ENCODE results near the gene UBR3. TPM values are rescaled to one million over a fixed set of nuclear protein-coding genes. Genes with fewer than 3 reads are reported as not detected.

The UBR3 gene, protein sequence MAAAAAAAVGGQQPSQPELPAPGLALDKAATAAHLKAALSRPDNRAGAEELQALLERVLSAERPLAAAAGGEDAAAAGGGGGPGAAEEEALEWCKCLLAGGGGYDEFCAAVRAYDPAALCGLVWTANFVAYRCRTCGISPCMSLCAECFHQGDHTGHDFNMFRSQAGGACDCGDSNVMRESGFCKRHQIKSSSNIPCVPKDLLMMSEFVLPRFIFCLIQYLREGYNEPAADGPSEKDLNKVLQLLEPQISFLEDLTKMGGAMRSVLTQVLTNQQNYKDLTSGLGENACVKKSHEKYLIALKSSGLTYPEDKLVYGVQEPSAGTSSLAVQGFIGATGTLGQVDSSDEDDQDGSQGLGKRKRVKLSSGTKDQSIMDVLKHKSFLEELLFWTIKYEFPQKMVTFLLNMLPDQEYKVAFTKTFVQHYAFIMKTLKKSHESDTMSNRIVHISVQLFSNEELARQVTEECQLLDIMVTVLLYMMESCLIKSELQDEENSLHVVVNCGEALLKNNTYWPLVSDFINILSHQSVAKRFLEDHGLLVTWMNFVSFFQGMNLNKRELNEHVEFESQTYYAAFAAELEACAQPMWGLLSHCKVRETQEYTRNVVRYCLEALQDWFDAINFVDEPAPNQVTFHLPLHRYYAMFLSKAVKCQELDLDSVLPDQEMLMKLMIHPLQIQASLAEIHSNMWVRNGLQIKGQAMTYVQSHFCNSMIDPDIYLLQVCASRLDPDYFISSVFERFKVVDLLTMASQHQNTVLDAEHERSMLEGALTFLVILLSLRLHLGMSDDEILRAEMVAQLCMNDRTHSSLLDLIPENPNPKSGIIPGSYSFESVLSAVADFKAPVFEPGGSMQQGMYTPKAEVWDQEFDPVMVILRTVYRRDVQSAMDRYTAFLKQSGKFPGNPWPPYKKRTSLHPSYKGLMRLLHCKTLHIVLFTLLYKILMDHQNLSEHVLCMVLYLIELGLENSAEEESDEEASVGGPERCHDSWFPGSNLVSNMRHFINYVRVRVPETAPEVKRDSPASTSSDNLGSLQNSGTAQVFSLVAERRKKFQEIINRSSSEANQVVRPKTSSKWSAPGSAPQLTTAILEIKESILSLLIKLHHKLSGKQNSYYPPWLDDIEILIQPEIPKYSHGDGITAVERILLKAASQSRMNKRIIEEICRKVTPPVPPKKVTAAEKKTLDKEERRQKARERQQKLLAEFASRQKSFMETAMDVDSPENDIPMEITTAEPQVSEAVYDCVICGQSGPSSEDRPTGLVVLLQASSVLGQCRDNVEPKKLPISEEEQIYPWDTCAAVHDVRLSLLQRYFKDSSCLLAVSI (N-terminal part only)
- total RNA-seq = 10 to 100 TPM; 40.8 to 54.5 (median 41.0) TPM
- total RNA-seq (2013) = 80.6 TPM

DNA sequence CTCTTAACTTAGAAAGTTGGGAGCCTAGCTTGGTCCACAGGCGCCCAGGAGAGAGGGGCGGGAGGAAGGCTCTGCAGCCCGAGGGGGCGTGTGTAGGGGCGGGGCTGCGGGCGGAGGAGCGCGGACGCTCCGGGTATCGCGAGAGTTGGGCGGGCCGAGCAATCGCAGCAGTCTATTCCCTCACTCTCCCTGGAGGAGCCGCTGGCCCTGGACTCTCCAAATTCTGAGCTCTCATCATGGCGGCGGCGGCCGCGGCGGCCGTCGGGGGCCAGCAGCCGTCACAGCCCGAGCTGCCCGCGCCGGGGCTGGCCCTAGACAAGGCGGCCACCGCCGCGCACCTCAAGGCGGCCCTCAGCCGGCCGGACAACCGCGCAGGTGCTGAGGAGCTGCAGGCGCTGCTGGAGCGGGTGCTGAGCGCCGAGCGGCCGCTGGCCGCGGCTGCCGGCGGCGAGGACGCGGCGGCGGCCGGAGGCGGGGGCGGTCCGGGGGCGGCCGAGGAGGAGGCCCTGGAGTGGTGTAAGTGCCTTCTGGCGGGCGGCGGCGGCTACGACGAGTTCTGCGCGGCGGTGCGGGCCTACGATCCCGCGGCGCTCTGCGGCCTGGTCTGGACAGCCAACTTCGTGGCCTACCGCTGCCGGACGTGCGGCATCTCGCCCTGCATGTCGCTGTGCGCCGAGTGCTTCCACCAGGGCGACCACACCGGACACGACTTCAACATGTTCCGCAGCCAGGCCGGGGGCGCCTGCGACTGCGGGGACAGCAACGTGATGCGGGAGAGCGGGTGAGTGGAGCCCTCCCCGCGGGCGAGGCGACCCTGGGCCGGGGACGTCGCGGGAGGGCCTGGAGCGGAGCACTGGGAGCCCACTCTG, at the start of gene UBR3:
Gene UBR3 (plus strand): TSS at position 183 of the 869 bp plus-strand sequence. CDS start 54 bp downstream, at position 237.
- Mint-ChIP-seq H3K36me3 (no peaks in the 10 kb centered on the region), H3K9me3 (no peaks in the 10 kb centered on the region), H3K4me3 (peak within 1 kb of the TSS; percentile 96), H3K27ac (peak within 1 kb of the TSS; percentile 84 to 97), H3K4me1 (peaks cover 53 to 62% of the 10 kb centered on the region in 2 donors), H3K27me3 (ENCODE audit: low read depth in 2 of 2) (no peaks in the 10 kb centered on the region)
- Histone ChIP-seq H3K36me3 (ENCODE audit: control insufficient read depth, insufficient read depth, low read length) (peaks cover 5% of the 10 kb centered on the region), H3K9me3 (ENCODE audit: control insufficient read depth, insufficient read depth, low read length) (no peaks in the 10 kb centered on the region), H3K4me1 (ENCODE audit: control insufficient read depth, insufficient read depth, low read length) (peaks cover 28% of the 10 kb centered on the region), H3K27ac (ENCODE audit: low read length) (peak within 1 kb of the TSS; percentile 52), H3K27me3 (ENCODE audit: control insufficient read depth, insufficient read depth, low read length) (no peaks in the 10 kb centered on the region), H3K4me3 (ENCODE audit: low read length) (peak within 1 kb of the TSS; percentile 59)
- WGBS (ENCODE audit: insufficient coverage) = under 1% methylated on average over 104 of the region's 104 CpGs
- TF ChIP-seq, protein P1, sequence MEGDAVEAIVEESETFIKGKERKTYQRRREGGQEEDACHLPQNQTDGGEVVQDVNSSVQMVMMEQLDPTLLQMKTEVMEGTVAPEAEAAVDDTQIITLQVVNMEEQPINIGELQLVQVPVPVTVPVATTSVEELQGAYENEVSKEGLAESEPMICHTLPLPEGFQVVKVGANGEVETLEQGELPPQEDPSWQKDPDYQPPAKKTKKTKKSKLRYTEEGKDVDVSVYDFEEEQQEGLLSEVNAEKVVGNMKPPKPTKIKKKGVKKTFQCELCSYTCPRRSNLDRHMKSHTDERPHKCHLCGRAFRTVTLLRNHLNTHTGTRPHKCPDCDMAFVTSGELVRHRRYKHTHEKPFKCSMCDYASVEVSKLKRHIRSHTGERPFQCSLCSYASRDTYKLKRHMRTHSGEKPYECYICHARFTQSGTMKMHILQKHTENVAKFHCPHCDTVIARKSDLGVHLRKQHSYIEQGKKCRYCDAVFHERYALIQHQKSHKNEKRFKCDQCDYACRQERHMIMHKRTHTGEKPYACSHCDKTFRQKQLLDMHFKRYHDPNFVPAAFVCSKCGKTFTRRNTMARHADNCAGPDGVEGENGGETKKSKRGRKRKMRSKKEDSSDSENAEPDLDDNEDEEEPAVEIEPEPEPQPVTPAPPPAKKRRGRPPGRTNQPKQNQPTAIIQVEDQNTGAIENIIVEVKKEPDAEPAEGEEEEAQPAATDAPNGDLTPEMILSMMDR (IDR thresholded peaks at IDR 0.05) = no peak
- DNase-seq (peak; percentile 92 to 95), ATAC-seq (peak; percentile 82 to 92 (median 86))
- intact Hi-C loops (cut with micrococcal nuclease) = loop anchor here (10.0 kb wide), 2 partner anchors 133 to 243 kb away; partner anchors contain the start of genes CFAP210, PHOSPHO2 and PPIG

DNA sequence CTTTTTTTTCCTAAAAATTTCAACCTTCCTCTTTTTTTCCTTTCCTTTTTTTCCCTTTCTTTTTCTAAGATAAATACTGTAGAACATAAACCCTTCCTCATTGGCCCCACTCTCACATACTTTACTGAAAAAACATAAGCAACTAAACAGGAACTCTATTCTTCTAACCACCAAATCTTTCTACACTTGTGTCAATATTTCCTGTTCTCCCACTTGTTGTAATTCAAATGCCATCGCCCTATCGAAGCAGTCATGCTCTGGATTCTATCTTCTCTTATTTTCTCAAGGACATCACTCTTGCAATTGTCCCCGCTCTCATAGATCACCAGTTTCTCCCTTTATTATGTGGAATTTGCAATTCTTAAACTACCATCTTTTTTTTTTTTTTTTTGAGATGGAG, 48.8 kb upstream of the UBR3 start:
- DNase-seq = no peak
- ATAC-seq = no peak
- no peaks in the 10 kb centered on the region for H3K9me3 ChIP-seq (ENCODE audit: control insufficient read depth, insufficient read depth, low read length)
- intact Hi-C loops (cut with micrococcal nuclease) = no loop called here
- H3K27ac Mint-ChIP-seq = no peak overlapping the region
- H3K4me1 ChIP-seq (ENCODE audit: control insufficient read depth, insufficient read depth, low read length) = no peaks in the 10 kb centered on the region
- H3K4me1 Mint-ChIP-seq = no peaks in the 10 kb centered on the region
- H3K36me3 ChIP-seq (ENCODE audit: control insufficient read depth, insufficient read depth, low read length) = no peaks in the 10 kb centered on the region
- H3K4me3 ChIP-seq (ENCODE audit: low read length) = no peak overlapping the region
- H3K4me3 Mint-ChIP-seq = no peak overlapping the region
- TF ChIP-seq, protein P1 (IDR thresholded peaks at IDR 0.05) = no peak
- no peaks in the 10 kb centered on the region for H3K27me3 ChIP-seq (ENCODE audit: control insufficient read depth, insufficient read depth, low read length)
- peaks cover 5 to 8% of the 10 kb centered on the region in 2 donors for H3K27me3 Mint-ChIP-seq (ENCODE audit: low read depth in 2 of 2)
- WGBS (ENCODE audit: insufficient coverage) = 68% methylated on average over 3 of the region's 3 CpGs
- no peak overlapping the region for H3K27ac ChIP-seq (ENCODE audit: low read length)
- no peaks in the 10 kb centered on the region for H3K36me3 Mint-ChIP-seq
- H3K9me3 Mint-ChIP-seq = no peaks in the 10 kb centered on the region

DNA sequence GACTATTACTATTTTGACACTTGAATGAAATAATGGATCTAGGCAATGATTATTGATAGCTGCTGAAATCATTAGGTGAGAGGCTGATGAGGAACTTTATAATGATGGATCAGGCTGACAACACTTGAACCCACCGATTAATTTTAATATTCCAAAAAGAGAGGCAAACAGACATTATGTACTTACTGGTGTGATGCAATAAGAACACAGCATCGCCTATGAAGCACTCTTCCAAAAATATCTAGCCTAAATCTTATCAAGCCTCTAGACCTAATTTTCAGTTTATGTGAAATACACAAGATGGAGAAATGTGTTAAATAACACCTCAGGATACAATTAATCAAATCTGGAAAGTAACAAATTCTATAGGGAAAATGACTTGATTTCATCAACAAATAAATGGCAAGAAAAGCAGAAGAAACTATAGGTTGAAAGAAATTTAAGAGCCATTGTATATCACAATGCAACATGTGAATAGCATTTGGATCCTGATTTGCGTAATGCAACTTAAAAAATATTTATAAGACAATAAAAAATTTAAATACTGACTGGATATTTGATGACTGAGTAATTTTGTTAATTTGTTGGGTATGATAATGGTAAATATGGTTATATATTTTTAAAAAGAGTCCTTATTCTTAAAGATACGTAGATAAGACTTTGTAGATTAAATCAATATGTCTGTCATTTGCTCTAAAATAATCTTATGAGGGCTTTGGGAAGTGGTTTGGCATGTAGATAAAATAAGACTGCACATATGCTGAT, 45.8 kb upstream of the UBR3 start:
- H3K36me3 ChIP-seq (ENCODE audit: control insufficient read depth, insufficient read depth, low read length) = no peaks in the 10 kb centered on the region
- no peak overlapping the region for H3K27ac ChIP-seq (ENCODE audit: low read length)
- no peak overlapping the region for H3K4me3 ChIP-seq (ENCODE audit: low read length)
- Mint-ChIP-seq H3K4me1 (no peaks in the 10 kb centered on the region), H3K36me3 (no peaks in the 10 kb centered on the region), H3K4me3 (no peak overlapping the region), H3K9me3 (no peaks in the 10 kb centered on the region), H3K27ac (no peak overlapping the region), H3K27me3 (ENCODE audit: low read depth in 2 of 2) (peaks cover 5 to 8% of the 10 kb centered on the region in 2 donors)
- ATAC-seq = no peak
- 100% methylated on average over 2 of the region's 4 CpGs for WGBS (ENCODE audit: insufficient coverage)
- DNase-seq = no peak
- intact Hi-C loops (cut with micrococcal nuclease) = no loop called here
- no peaks in the 10 kb centered on the region for H3K9me3 ChIP-seq (ENCODE audit: control insufficient read depth, insufficient read depth, low read length)
- no peaks in the 10 kb centered on the region for H3K27me3 ChIP-seq (ENCODE audit: control insufficient read depth, insufficient read depth, low read length)
- no peaks in the 10 kb centered on the region for H3K4me1 ChIP-seq (ENCODE audit: control insufficient read depth, insufficient read depth, low read length)
- TF ChIP-seq, protein P1 (IDR thresholded peaks at IDR 0.05) = no peak

Measured in natural killer cell (primary cell).